SK-N-SH (cell line): ENCODE data around the gene RPS28. TPM values are rescaled to one million over a fixed set of nuclear protein-coding genes. Genes with fewer than 3 reads are reported as not detected.

Experiments
- CTCF ChIA-PET: fragments of 300-600, 350-600 bp; formaldehyde crosslinking; extraction: SDS; loops from one replicate; lab custom pipeline; 2021; lab: Yijun Ruan, JAX
- POLR2A ChIA-PET: fragments of 350-600 bp; sonication (Branson Sonifier 250); formaldehyde crosslinking; extraction: SDS; loops from one replicate; lab custom pipeline; 2020; ENCODE audit warnings: antibody characterized with exemption, inconsistent platforms; lab: Yijun Ruan, JAX
- DNase-seq: peaks from one replicate; pipeline ENCODE4 v3.0.0; 2012
- H2AFZ ChIP-seq: fragments of 200-600 bp; sonication (generic); 2 replicates; pipeline ENCODE4 v1.8.1; 2016; ENCODE audit warnings: antibody characterized with exemption, mild to moderate bottlenecking, low read depth
- H3F3A ChIP-seq: fragments of 200-600 bp; sonication (generic); replicated peaks from 2 replicates; pipeline ENCODE3; 2016; ENCODE audit warnings: antibody characterized with exemption, mild to moderate bottlenecking; ENCODE audit not compliant: insufficient read depth
- H3K27ac ChIP-seq, 2 experiments: fragments of 200-500 bp in 1 of 2; fragments of 200-600 bp in 1 of 2; sonication (Bioruptor generic) in 1 of 2; sonication (generic), shearing (Covaris generic) in 1 of 2; 2 replicates each; pipeline versions ENCODE4 v1.5.1 to v1.6.1; 2014 to 2016; ENCODE audit warnings: low read depth in 2 of 2, inconsistent platforms in 1 of 2, low read length in 1 of 2, mild to moderate bottlenecking in 1 of 2, mixed read lengths in 1 of 2
- H3K27me3 ChIP-seq: fragments of 200-600 bp; sonication (generic), shearing (Covaris generic); 2 replicates; pipeline ENCODE4 v1.6.1; 2016; ENCODE audit warnings: mixed run types; ENCODE audit not compliant: insufficient read depth
- H3K36me3 ChIP-seq, 2 experiments: fragments of 200-500 bp in 1 of 2; fragments of 200-600 bp in 1 of 2; sonication (Bioruptor generic) in 1 of 2; sonication (generic) in 1 of 2; replicated peaks in 1 of 2; 2 replicates each; pipeline versions ENCODE3 to v1.5.1; 2014 to 2016; ENCODE audit warnings: low read length in 1 of 2, mild to moderate bottlenecking in 1 of 2; ENCODE audit not compliant: insufficient read depth in 2 of 2, control insufficient read depth in 1 of 2
- H3K4me1 ChIP-seq, 2 experiments: fragments of 200-500 bp in 1 of 2; fragments of 200-600 bp in 1 of 2; sonication (Bioruptor generic) in 1 of 2; sonication (generic), shearing (Covaris generic) in 1 of 2; 2 replicates each; pipeline versions ENCODE4 v1.5.1 to v1.6.1; 2014 to 2016; ENCODE audit warnings: low read depth in 1 of 2, low read length in 1 of 2, mixed run types in 1 of 2; ENCODE audit not compliant: insufficient read depth in 2 of 2, control insufficient read depth in 1 of 2
- H3K4me2 ChIP-seq: fragments of 200-600 bp; sonication (generic), shearing (Covaris generic); 2 replicates; pipeline ENCODE4 v1.6.1; 2017; ENCODE audit warnings: mixed run types
- H3K4me3 ChIP-seq, 2 experiments: fragments of 200-500 bp in 1 of 2; fragments of 200-600 bp in 1 of 2; sonication (Bioruptor generic) in 1 of 2; sonication (generic), shearing (Covaris generic) in 1 of 2; 2 replicates each; pipeline versions ENCODE4 v1.5.1 to v1.8.1; 2014 to 2016; ENCODE audit warnings: low read depth in 2 of 2, inconsistent platforms in 1 of 2, low read length in 1 of 2, mild to moderate bottlenecking in 1 of 2, mixed read lengths in 1 of 2, moderate library complexity in 1 of 2
- H3K79me2 ChIP-seq: fragments of 200-600 bp; sonication (generic); 2 replicates; pipeline ENCODE4 v1.8.1; 2017; ENCODE audit warnings: mild to moderate bottlenecking; ENCODE audit not compliant: insufficient read depth
- H3K9ac ChIP-seq: fragments of 200-600 bp; sonication (generic); 2 replicates; pipeline ENCODE4 v1.6.1; 2017; ENCODE audit warnings: mixed run types
- H3K9me2 ChIP-seq: fragments of 200-600 bp; sonication (generic); 2 replicates; pipeline ENCODE4 v1.6.1; 2017; ENCODE audit warnings: mixed run types
- H3K9me3 ChIP-seq: fragments of 200-600 bp; sonication (generic); 2 replicates; pipeline ENCODE4 v1.6.1; 2017; ENCODE audit warnings: mixed run types, mild to moderate bottlenecking, moderate library complexity
- H4K20me1 ChIP-seq: fragments of 200-600 bp; sonication (generic); 2 replicates; pipeline ENCODE4 v1.6.1; 2017; ENCODE audit warnings: mild to moderate bottlenecking, mixed run types; ENCODE audit not compliant: insufficient read depth
- MEF2A ChIP-seq: IDR thresholded peaks from 2 replicates; pipeline ENCODE4 v1.4.0; 2012; ENCODE audit warnings: low read depth, borderline replicate concordance
- RXRA ChIP-seq: IDR thresholded peaks from 2 replicates; pipeline ENCODE4 v1.4.0; 2012; ENCODE audit warnings: low read depth, mild to moderate bottlenecking, borderline replicate concordance
- SMC3 ChIP-seq: IDR thresholded peaks from 2 replicates; pipeline ENCODE4 v1.6.1; 2012; ENCODE audit warnings: low read depth, low read length, improper control_type of control experiment
- WGBS: methylation state at CpG from one replicate; pipeline ENCODE4 v1.1.6; 2017; ENCODE audit warnings: low lambda C conversion rate; 5-methylcytosine and 5-hydroxymethylcytosine counted together
- polyA plus RNA-seq, 3 experiments: library from polyadenylated mRNA; depleted of rRNA; stranded (reverse); fragments of >200 nt; gene quantifications; 2 replicates each; pipeline ENCODE4 v1.2.3, GENCODE V29; 2012
- TF ChIP-seq, protein P1 (sequence below): fragments of 200-600 bp; sonication (generic); IDR thresholded peaks from 2 replicates; pipeline ENCODE4 v1.6.1; 2017; ENCODE audit warnings: antibody characterized with exemption, mild to moderate bottlenecking, moderate library complexity
- TF ChIP-seq, protein P2 (sequence below): IDR thresholded peaks from 2 replicates; pipeline ENCODE4; 2012

Gene RPS28
- polyA plus RNA-seq, 1 of the 3 experiments (the other 2 are of a cell fraction), result 601 TPM

DNA sequence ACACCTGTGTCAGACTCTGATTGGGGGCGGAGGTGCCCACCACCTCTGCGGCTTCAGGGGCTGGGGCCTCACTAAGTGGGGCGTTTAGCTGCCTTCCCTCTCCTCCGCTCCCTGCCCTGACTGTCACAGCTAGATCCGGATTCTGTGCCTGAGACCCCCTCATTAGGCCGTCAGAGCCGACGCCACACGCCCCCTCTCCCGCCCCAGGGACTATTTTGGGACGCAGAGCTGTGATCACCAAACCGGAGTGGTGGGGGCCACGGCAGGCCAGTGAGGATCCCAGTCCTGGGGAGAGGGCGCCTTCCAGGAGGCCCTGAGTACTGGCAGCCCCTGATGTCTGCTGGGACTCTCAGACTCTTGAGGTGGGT, 21.0 kb downstream of the RPS28 start:
- Histone ChIP-seq H3K79me2 (no peaks in the 10 kb centered on the region), H3F3A (peaks cover 3% of the 10 kb centered on the region), H3K9me2 (no peaks in the 10 kb centered on the region), H3K27me3 (peaks cover 12% of the 10 kb centered on the region; the same call in 1 of the 2 replicates), H3K4me1 (no peaks in the 10 kb centered on the region; a peak in 1 of 4 replicates), H3K27ac (no peak overlapping the region), H2AFZ (no peak overlapping the region), H3K9me3 (no peaks in the 10 kb centered on the region), H3K4me2 (no peak overlapping the region), H4K20me1 (no peaks in the 10 kb centered on the region), H3K36me3 (no peaks in the 10 kb centered on the region), H3K4me3 (no peak overlapping the region), H3K9ac (no peak overlapping the region)
- ChIA-PET CTCF (interaction anchor here (1.5 to 6.5 kb wide), 2 partner anchors 11 to 164 kb away, joined by 5 to 61 read pairs; no protein-coding TSS in a partner anchor), POLR2A (no interaction called here)
- 55% methylated on average over 5 of the region's 14 CpGs for WGBS
- no peak for DNase-seq
- TF ChIP-seq, protein P1, sequence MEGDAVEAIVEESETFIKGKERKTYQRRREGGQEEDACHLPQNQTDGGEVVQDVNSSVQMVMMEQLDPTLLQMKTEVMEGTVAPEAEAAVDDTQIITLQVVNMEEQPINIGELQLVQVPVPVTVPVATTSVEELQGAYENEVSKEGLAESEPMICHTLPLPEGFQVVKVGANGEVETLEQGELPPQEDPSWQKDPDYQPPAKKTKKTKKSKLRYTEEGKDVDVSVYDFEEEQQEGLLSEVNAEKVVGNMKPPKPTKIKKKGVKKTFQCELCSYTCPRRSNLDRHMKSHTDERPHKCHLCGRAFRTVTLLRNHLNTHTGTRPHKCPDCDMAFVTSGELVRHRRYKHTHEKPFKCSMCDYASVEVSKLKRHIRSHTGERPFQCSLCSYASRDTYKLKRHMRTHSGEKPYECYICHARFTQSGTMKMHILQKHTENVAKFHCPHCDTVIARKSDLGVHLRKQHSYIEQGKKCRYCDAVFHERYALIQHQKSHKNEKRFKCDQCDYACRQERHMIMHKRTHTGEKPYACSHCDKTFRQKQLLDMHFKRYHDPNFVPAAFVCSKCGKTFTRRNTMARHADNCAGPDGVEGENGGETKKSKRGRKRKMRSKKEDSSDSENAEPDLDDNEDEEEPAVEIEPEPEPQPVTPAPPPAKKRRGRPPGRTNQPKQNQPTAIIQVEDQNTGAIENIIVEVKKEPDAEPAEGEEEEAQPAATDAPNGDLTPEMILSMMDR, result no peak
- TF ChIP-seq, protein P2, sequence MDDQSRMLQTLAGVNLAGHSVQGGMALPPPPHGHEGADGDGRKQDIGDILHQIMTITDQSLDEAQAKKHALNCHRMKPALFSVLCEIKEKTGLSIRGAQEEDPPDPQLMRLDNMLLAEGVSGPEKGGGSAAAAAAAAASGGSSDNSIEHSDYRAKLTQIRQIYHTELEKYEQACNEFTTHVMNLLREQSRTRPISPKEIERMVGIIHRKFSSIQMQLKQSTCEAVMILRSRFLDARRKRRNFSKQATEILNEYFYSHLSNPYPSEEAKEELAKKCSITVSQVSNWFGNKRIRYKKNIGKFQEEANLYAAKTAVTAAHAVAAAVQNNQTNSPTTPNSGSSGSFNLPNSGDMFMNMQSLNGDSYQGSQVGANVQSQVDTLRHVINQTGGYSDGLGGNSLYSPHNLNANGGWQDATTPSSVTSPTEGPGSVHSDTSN, result no peak
- TF ChIP-seq MEF2A (no peak), RXRA (no peak)

DNA sequence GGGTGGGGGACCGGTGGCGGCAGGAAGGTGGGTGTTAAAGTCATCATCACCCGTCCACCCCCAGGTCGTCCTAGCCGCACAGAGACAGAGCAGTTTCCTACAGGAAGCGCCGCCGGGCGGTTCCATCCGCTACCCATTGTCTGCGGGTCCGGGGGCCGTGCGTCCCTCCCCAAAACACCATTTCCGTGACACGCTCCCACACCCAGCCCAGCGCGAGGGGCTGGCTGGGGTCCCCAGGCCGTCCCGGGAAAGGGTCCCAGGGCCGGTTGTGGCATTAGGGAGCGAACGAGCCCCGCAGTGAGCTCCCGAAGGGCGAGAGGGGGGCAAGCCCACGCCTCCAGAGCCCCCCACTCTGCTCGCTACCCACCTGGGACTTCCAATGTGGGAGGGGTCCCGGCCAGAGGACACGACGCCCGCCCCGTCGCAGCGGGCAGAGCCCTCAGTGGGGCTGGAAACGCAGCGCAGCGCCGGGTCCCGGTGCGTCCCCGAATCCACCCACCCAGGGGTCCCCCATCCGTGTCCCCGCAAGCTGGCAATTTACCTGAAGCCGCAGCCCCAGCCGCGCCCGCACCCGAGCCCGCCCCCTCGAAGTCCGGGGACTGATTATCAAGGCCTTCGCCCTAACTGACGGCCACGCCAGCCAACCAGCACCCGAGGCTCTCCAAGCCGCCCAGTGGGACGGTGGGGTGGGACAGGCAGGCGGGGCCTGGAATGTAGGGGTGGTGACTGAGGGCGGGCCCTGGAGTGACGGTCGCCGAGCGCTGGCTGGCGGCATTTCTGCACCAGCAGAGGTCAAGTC, 21.6 kb downstream of the RPS28 start, which contains the start of gene KANK3:
KANK3 (minus strand) TSS at position 579 of the 799 bp plus-strand sequence. CDS start 5,434 bp downstream, outside the sequence.
- Histone ChIP-seq H3K4me1 (no peaks in the 10 kb centered on the region; a peak in 1 of 4 replicates), H3K9ac (no peak within 1 kb of the TSS), H3K36me3 (no peaks in the 10 kb centered on the region), H3K27me3 (peaks cover 7% of the 10 kb centered on the region; the same call in 1 of the 2 replicates), H3F3A (peaks cover 3% of the 10 kb centered on the region), H4K20me1 (no peaks in the 10 kb centered on the region), H3K4me2 (peak within 1 kb of the TSS; percentile 59), H2AFZ (peak within 1 kb of the TSS; percentile 68; the same call in 1 of the 2 replicates), H3K79me2 (no peaks in the 10 kb centered on the region), H3K9me3 (no peaks in the 10 kb centered on the region), H3K4me3 (peak within 1 kb of the TSS; percentile 39 to 50; a peak in 3 of 4 replicates)
- 15% methylated on average over 20 of the region's 65 CpGs for WGBS
- ChIA-PET CTCF (interaction anchor here (1.4 to 6.5 kb wide), 4 partner anchors 9 to 238 kb away, joined by 4 to 61 read pairs (median 6); no protein-coding TSS in a partner anchor), POLR2A (no interaction called here)
- no peak for TF ChIP-seq SMC3
- TF ChIP-seq, protein P2, result peak; percentile 99
- TF ChIP-seq, all 33 proteins: peak for 1
- Histone ChIP-seq H3K27ac (no peak within 1 kb of the TSS), H3K9me2 (no peaks in the 10 kb centered on the region)
- DNase-seq, result peak; percentile 99
